GM12878 (cell line): Measurements from ENCODE around the gene EIF2B5. TPM values are rescaled to one million over a fixed set of nuclear protein-coding genes. Genes with fewer than 3 reads are reported as not detected.

Source experiments
- ATAC-seq: fragments of 200-7000 bp; cut with Tn5 transposase; 3 replicates; pipeline ENCODE4 v1.9.1; 2020; ENCODE audit warnings: mild to moderate bottlenecking, moderate library complexity
- BruUV-seq: library from RNA; stranded (reverse); fragments of 400-500 nt; replicated peaks from 2 replicates; lab custom pipeline; 2021; lab: Mats Ljungman, UMichigan
- CTCF ChIA-PET: fragments of 300-600 bp; sonication (Branson Sonifier 250); formaldehyde crosslinking; extraction: SDS; loops from one replicate; lab custom pipeline; 2021; ENCODE audit warnings: inconsistent platforms; lab: Yijun Ruan, JAX
- POLR2A ChIA-PET: fragments of 350-600 bp; formaldehyde crosslinking; extraction: SDS; loops from one replicate; lab custom pipeline; 2021; ENCODE audit warnings: inconsistent platforms; lab: Charles Lee
- RAD21 ChIA-PET: fragments of 300-600 bp; sonication (Branson Sonifier 250); formaldehyde crosslinking; loops from one replicate; lab custom pipeline; 2023; ENCODE audit warnings: antibody characterized with exemption; ENCODE audit not compliant: unreplicated experiment; lab: Charles Lee
- SMC1A ChIA-PET: fragments of 300-600 bp; sonication (Branson Sonifier 250); formaldehyde crosslinking; loops from one replicate; lab custom pipeline; 2023; ENCODE audit not compliant: unreplicated experiment, uncharacterized antibody; lab: Charles Lee
- DNase-seq: peaks from one replicate; pipeline ENCODE4 v3.0.0-alpha.2; 2011; ENCODE audit warnings: low read depth, low spot score
- FAIRE-seq: peaks from 3 replicates; lab custom pipeline; 2011; peaks lifted over from hg19 to GRCh38; lab: Jason Lieb, UNC
- H2AFZ ChIP-seq: 2 replicates; pipeline ENCODE4 v1.6.0; 2011; ENCODE audit warnings: low read depth, low read length, control low read depth; ENCODE audit not compliant: control insufficient read depth
- H3K27ac ChIP-seq: 2 replicates; pipeline ENCODE4 v1.5.1; 2011; ENCODE audit warnings: control low read depth; ENCODE audit not compliant: control insufficient read depth, insufficient read depth
- H3K27me3 ChIP-seq, 2 experiments: replicated peaks in 1 of 2; 2 replicates each; pipeline versions ENCODE4 v1.6.0 to v1.6.1; 2011; ENCODE audit warnings: low read length in 1 of 2; ENCODE audit not compliant: control insufficient read depth in 2 of 2, insufficient read depth in 2 of 2
- H3K36me3 ChIP-seq, 2 experiments: 2 replicates each; pipeline ENCODE4 v1.5.1; 2011; ENCODE audit warnings: low read length in 1 of 2; ENCODE audit not compliant: control insufficient read depth in 2 of 2, insufficient read depth in 2 of 2
- H3K4me1 ChIP-seq: 2 replicates; pipeline ENCODE4 v1.6.1; 2011; ENCODE audit warnings: mild to moderate bottlenecking, low read length, moderate library complexity, mixed read lengths; ENCODE audit not compliant: control insufficient read depth, insufficient read depth
- H3K4me2 ChIP-seq: 2 replicates; pipeline ENCODE4 v1.6.0; 2011; ENCODE audit warnings: control low read depth; ENCODE audit not compliant: control insufficient read depth, insufficient read depth
- H3K4me3 ChIP-seq: fragments of 200-600 bp; sonication (generic); 2 replicates; pipeline ENCODE4 v1.5.1; 2016
- H3K79me2 ChIP-seq: 2 replicates; pipeline ENCODE4 v1.6.0; 2011; ENCODE audit warnings: low read length; ENCODE audit not compliant: control insufficient read depth, insufficient read depth
- H3K9ac ChIP-seq: 2 replicates; pipeline ENCODE4 v1.8.0; 2011; ENCODE audit warnings: low read length, control low read depth, mixed read lengths; ENCODE audit not compliant: control insufficient read depth, insufficient read depth
- H3K9me3 ChIP-seq: replicated peaks from 3 replicates; pipeline ENCODE4 v1.5.1; 2011; ENCODE audit warnings: mild to moderate bottlenecking, low read length; ENCODE audit not compliant: control insufficient read depth, insufficient read depth
- H4K20me1 ChIP-seq: 2 replicates; pipeline ENCODE4 v1.6.0; 2011; ENCODE audit not compliant: control insufficient read depth, insufficient read depth
- BCL11A ChIP-seq: IDR thresholded peaks from 2 replicates; pipeline ENCODE4 v1.6.1; 2011; ENCODE audit warnings: low read depth, low read length
- CBFB ChIP-seq: IDR thresholded peaks from 2 replicates; pipeline ENCODE4 v1.6.1; 2016; ENCODE audit warnings: antibody characterized with exemption, low read depth
- CHD2 ChIP-seq: IDR thresholded peaks from 2 replicates; pipeline ENCODE4 v1.6.1; 2011; ENCODE audit warnings: low read depth, low read length, improper control_type of control experiment, borderline replicate concordance
- E2F4 ChIP-seq: IDR thresholded peaks from 2 replicates; pipeline ENCODE4 v1.6.1; 2012; ENCODE audit warnings: low read depth, low read length, improper control_type of control experiment
- EZH2 ChIP-seq: IDR thresholded peaks from 2 replicates; pipeline ENCODE4 v1.6.1; 2012; ENCODE audit warnings: low read depth, mild to moderate bottlenecking, control low read depth, inconsistent platforms, low read length, borderline replicate concordance; ENCODE audit not compliant: control insufficient read depth
- HDAC6 ChIP-seq: fragments of 200-600 bp; sonication (generic); IDR thresholded peaks from one replicate; pipeline ENCODE4 v1.8.0; 2017; ENCODE audit warnings: antibody characterized with exemption; ENCODE audit not compliant: unreplicated experiment
- HDGF ChIP-seq: fragments of 450-650 bp; IDR thresholded peaks from 2 replicates; pipeline ENCODE4 v1.6.1; 2016; ENCODE audit warnings: antibody characterized with exemption
- NKRF ChIP-seq: fragments of 450-650 bp; conservative IDR thresholded peaks from 2 replicates; pipeline ENCODE4 v1.6.1; 2017; ENCODE audit warnings: mild to moderate bottlenecking, moderate library complexity
- ZNF687 ChIP-seq: fragments of 450-650 bp; IDR thresholded peaks from 2 replicates; pipeline ENCODE4 v1.6.1; 2017; ENCODE audit warnings: mild to moderate bottlenecking, moderate library complexity
- WGBS: methylation state at CpG from one replicate; pipeline ENCODE4 v1.1.6; 2016; ENCODE audit warnings: low lambda C conversion rate; ENCODE audit not compliant: insufficient replicate concordance, insufficient coverage; ENCODE audit errors: missing lambda C conversion rate; 5-methylcytosine and 5-hydroxymethylcytosine counted together
- in situ Hi-C: fragments of 300-500 bp; cut with MboI; formaldehyde crosslinking; loops from 9 replicates; pipeline ENCODE4 v1.14.3; 2018; ENCODE audit warnings: mixed read lengths
- intact Hi-C: fragments of 100-400 bp; cut with micrococcal nuclease; formaldehyde crosslinking; loops from one replicate; pipeline ENCODE4 v1.14.2; 2022; ENCODE audit not compliant: unreplicated experiment
- polyA plus RNA-seq, 11 experiments: library from polyadenylated mRNA; depleted of rRNA in 4 of 11; unstranded in 6 of 11; stranded (reverse) in 5 of 11; fragments of >200 nt; fragmentation: Nextera tagmentation in 4 of 11; fragmentation: Illumina TruSeq in 1 of 11; extraction: Ambion mirVana in 4 of 11; extraction: Trizol in 1 of 11; gene quantifications; 1 replicate in 1 of 11; 2 replicates in 10 of 11; pipeline versions ENCODE4 v1.2.1 to v1.2.3, GENCODE V29; 2011 to 2016; ENCODE audit warnings: inconsistent platforms in 2 of 11, missing spikeins in 2 of 11, low read depth in 1 of 11
- total RNA-seq, 4 experiments: library from RNA; depleted of rRNA in 3 of 4; stranded (reverse); fragments of >200 nt in 3 of 4; fragmentation: Illumina TruSeq in 1 of 4; extraction: Trizol in 1 of 4; gene quantifications; 2 replicates each; pipeline versions ENCODE4 v1.2.1 to v1.2.3, GENCODE V29; 2013 to 2021

Gene EIF2B5
- total and polyA plus RNA-seq, 10 of the 15 experiments (the other 5 are each of a cell fraction or from before 2014, with no cell fraction given), result 13.7 to 82.7 (median 52.2) TPM

- H3K4me1 ChIP-seq, result no peaks in the 10 kb centered on the region
- no peak overlapping the region for H3K27ac ChIP-seq
- no peak for DNase-seq
- H4K20me1 ChIP-seq, result no peaks in the 10 kb centered on the region
- SMC1A ChIA-PET, result no interaction called here
- H3K9ac ChIP-seq, result no peak overlapping the region
- no peak for FAIRE-seq
- in situ Hi-C loops (no loop called here), intact Hi-C loops (no loop called here)
- WGBS, result 38% methylated on average over 7 of the region's 7 CpGs
- ATAC-seq, result no peak
- H3K4me3 ChIP-seq, result no peak overlapping the region
- H3K79me2 ChIP-seq, result no peaks in the 10 kb centered on the region
- CTCF ChIA-PET, result no interaction called here
- no peaks in the 10 kb centered on the region for H3K36me3 ChIP-seq
- POLR2A ChIA-PET, result no interaction called here
- H3K9me3 ChIP-seq, result no peaks in the 10 kb centered on the region
- TF ChIP-seq HDAC6 (no peak), HDGF (no peak), CHD2 (no peak), CBFB (no peak), NKRF (no peak), EZH2 (no peak), BCL11A (no peak), E2F4 (no peak), ZNF687 (no peak)
- no peaks in the 10 kb centered on the region for H3K27me3 ChIP-seq
- no peak overlapping the region for H3K4me2 ChIP-seq
- RAD21 ChIA-PET, result no interaction called here
- no TSS peak for BruUV-seq
- H2AFZ ChIP-seq, result no peak overlapping the region
Observed at GRCh38 chr3:184110316-184110725, 24.8 kb upstream of the EIF2B5 start.
